ENCODE measurements around the gene PI3. TPM values are rescaled to one million over a fixed set of nuclear protein-coding genes. Genes with fewer than 3 reads are reported as not detected.

PI3 gene
- total RNA-seq, 1 donor from 2014 or later = not detected

DNA sequence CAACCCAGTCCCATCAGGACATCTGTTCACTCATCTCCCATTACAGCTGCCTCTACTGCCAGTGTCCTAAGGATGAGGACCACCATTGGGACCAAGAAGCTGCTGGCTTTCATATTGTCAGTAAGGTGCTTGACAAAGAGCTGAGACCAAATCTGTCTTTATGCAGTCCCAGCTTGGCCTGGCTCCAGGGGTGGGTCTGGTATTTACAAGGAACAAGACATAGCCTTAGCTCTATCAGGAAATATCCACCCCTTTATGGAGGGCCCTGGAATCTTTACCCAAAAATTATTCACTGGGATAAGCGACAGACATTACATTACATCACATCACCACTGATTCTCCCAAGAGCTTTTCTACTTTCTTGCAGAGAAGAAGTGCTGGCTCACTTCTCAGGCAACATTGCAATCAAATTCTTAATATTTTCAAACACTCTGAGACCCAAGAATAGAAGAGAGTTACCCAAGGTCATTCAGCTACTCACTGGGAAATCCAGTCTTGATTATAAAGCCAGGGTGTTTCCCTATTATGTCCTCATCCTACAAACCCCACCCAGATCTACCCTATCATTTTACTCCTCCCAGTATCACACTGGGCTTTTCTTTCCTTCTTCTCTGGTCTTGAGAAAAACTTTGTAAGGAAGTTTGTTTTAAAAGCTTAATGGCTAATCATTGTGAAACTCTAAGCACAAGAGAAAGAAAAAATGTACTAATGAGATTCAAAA is 11.5 kb upstream of the PI3 start:
- Mint-ChIP-seq H3K9me3 (peaks cover 24% of the 10 kb centered on the region), H3K27ac (no peak overlapping the region), H3K4me1 (no peaks in the 10 kb centered on the region), H3K4me3 (no peak overlapping the region), H3K36me3 (ENCODE audit: low read depth) (no peaks in the 10 kb centered on the region), H3K27me3 (peaks cover 31% of the 10 kb centered on the region)
- intact Hi-C loops (cut with micrococcal nuclease) = no loop called here
- DNase-seq = no peak

- peaks cover 30% of the 10 kb centered on the region for H3K27me3 Mint-ChIP-seq
- H3K36me3 Mint-ChIP-seq (ENCODE audit: low read depth) = no peaks in the 10 kb centered on the region
- no peak overlapping the region for H3K27ac Mint-ChIP-seq
- no peak overlapping the region for H3K4me3 Mint-ChIP-seq
- no peaks in the 10 kb centered on the region for H3K4me1 Mint-ChIP-seq
- H3K9me3 Mint-ChIP-seq = peaks cover 19% of the 10 kb centered on the region
- intact Hi-C loops (cut with micrococcal nuclease) = no loop called here
- DNase-seq = no peak
Measured at GRCh38 chr20:45164906-45165305, 9.8 kb upstream of the PI3 start.

DNA sequence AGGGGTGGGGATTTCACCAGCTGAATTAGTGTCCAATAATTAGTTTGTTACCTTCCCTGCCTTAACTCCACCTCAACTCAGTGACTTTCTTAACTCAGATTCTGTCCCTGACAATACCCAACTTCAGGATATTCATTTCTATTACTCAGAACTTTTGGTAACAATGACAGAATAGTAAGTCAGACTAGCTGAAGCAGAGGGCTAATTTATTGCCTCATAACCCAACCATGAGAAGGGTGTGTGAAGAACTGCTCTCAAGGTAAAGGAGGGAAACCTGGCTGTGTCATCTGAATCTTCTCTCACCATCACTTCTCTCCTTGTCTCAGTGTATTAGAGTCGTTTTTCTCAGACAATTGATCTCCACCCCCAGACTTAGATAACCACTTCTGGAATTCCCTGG is 1.2 kb upstream of the PI3 start:
- H3K4me1 Mint-ChIP-seq = no peaks in the 10 kb centered on the region
- no peak overlapping the region for H3K4me3 Mint-ChIP-seq
- H3K36me3 Mint-ChIP-seq (ENCODE audit: low read depth) = no peaks in the 10 kb centered on the region
- H3K9me3 Mint-ChIP-seq = peaks cover 4% of the 10 kb centered on the region
- DNase-seq = no peak
- intact Hi-C loops (cut with micrococcal nuclease) = no loop called here
- H3K27me3 Mint-ChIP-seq = peaks cover 23% of the 10 kb centered on the region
- no peak overlapping the region for H3K27ac Mint-ChIP-seq

- H3K27me3 Mint-ChIP-seq = peaks cover 8% of the 10 kb centered on the region
- H3K4me1 Mint-ChIP-seq = peaks cover 3% of the 10 kb centered on the region
- no peak overlapping the region for H3K27ac Mint-ChIP-seq
- no peak overlapping the region for H3K4me3 Mint-ChIP-seq
- intact Hi-C loops (cut with micrococcal nuclease) = no loop called here
- DNase-seq = no peak
- H3K9me3 Mint-ChIP-seq = no peaks in the 10 kb centered on the region
- H3K36me3 Mint-ChIP-seq (ENCODE audit: low read depth) = no peaks in the 10 kb centered on the region
Measured at GRCh38 chr20:45176526-45177267, 2.0 kb downstream of the PI3 start.

DNA sequence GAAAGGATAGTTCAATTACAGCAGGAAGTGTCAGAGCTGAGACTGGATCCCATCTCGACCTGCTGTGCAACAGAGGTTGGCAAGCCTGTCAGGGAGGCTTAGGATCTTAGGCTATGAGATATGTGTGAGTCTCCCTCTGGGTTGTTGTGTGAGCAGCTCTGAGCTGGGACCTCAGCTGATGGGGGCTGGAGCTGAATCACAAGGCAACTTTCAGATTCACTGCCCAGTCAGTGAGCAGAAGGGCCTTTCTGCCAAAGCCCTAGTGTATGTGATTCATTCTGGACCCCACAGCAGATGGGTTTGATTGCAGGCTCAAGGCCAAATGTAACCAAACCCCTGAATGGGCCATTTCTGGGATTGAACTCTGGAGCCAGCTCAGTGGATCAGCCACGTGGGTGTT is 4.5 kb downstream of the PI3 start:
- Mint-ChIP-seq H3K27me3 (peaks cover 2% of the 10 kb centered on the region), H3K4me1 (peaks cover 3% of the 10 kb centered on the region), H3K27ac (no peak overlapping the region), H3K4me3 (no peak overlapping the region), H3K9me3 (no peaks in the 10 kb centered on the region), H3K36me3 (ENCODE audit: low read depth) (no peaks in the 10 kb centered on the region)
- intact Hi-C loops (cut with micrococcal nuclease) = no loop called here
- no peak for DNase-seq

DNA sequence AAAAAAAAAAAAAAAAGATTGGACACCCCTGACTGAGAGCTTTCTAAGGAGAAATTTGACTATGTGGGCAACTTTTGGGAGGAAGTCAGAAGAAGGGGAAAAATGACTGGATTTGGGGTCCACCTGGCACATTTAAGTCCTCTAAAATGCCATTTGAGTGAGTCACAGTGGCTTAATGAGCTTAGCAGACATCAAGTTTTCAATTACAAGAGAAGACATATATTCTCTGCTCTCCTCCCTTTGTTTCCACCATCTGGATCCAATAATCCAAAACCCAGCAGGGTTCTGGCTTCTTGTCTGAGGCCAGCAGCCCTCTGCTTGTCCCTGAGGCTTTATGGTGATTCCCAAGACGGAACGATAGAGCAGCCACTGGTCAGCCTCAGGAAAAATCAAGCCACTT is 6.9 kb downstream of the PI3 start:
- Mint-ChIP-seq H3K27me3 (peaks cover 7% of the 10 kb centered on the region), H3K9me3 (no peaks in the 10 kb centered on the region), H3K27ac (no peak overlapping the region), H3K4me1 (peaks cover 3% of the 10 kb centered on the region), H3K36me3 (ENCODE audit: low read depth) (no peaks in the 10 kb centered on the region), H3K4me3 (no peak overlapping the region)
- intact Hi-C loops (cut with micrococcal nuclease) = no loop called here
- DNase-seq = no peak

GRCh38 chr20:45183084-45183483 is 8.4 kb downstream of the PI3 start:
- DNase-seq = no peak
- Mint-ChIP-seq H3K36me3 (ENCODE audit: low read depth) (no peaks in the 10 kb centered on the region), H3K4me3 (no peak overlapping the region), H3K27me3 (peaks cover 8% of the 10 kb centered on the region), H3K27ac (no peak overlapping the region), H3K4me1 (peaks cover 3% of the 10 kb centered on the region), H3K9me3 (no peaks in the 10 kb centered on the region)
- intact Hi-C loops (cut with micrococcal nuclease) = no loop called here

DNA sequence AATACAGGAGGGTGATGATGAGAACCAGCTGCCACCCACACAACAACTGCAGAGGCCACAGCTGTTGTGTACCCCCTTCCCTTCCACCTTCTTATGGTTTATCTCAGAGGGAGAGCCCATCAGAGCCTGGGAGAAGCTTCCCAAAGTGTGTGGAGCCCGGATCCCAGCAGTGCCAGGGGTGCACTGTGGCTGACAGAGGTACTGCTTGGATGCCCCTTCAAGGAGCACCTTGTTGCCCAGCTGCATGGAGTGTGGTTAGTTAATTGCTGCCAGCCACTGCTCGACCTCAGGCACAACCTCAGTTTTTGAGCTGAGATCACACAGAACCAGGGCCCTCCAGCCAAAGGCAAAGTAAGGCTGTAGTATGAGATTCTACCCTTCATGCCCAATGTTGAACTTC is 13.0 kb downstream of the PI3 start:
- no peak overlapping the region for H3K4me3 Mint-ChIP-seq
- H3K9me3 Mint-ChIP-seq = no peaks in the 10 kb centered on the region
- H3K4me1 Mint-ChIP-seq = no peaks in the 10 kb centered on the region
- H3K27me3 Mint-ChIP-seq = peaks cover 14% of the 10 kb centered on the region
- H3K36me3 Mint-ChIP-seq (ENCODE audit: low read depth) = no peaks in the 10 kb centered on the region
- DNase-seq = no peak
- intact Hi-C loops (cut with micrococcal nuclease) = no loop called here
- no peak overlapping the region for H3K27ac Mint-ChIP-seq

- intact Hi-C loops (cut with micrococcal nuclease) = no loop called here
- no peaks in the 10 kb centered on the region for H3K36me3 Mint-ChIP-seq (ENCODE audit: low read depth)
- no peak overlapping the region for H3K27ac Mint-ChIP-seq
- no peak overlapping the region for H3K4me3 Mint-ChIP-seq
- peaks cover 14% of the 10 kb centered on the region for H3K27me3 Mint-ChIP-seq
- DNase-seq = no peak
- H3K4me1 Mint-ChIP-seq = no peaks in the 10 kb centered on the region
- no peaks in the 10 kb centered on the region for H3K9me3 Mint-ChIP-seq
Measured at GRCh38 chr20:45189067-45189609, 14.4 kb downstream of the PI3 start.

- Mint-ChIP-seq H3K9me3 (no peaks in the 10 kb centered on the region), H3K27me3 (peaks cover 13% of the 10 kb centered on the region), H3K4me3 (no peak overlapping the region), H3K27ac (no peak overlapping the region), H3K36me3 (ENCODE audit: low read depth) (no peaks in the 10 kb centered on the region), H3K4me1 (no peaks in the 10 kb centered on the region)
- no peak for DNase-seq
- intact Hi-C loops (cut with micrococcal nuclease) = no loop called here
Measured at GRCh38 chr20:45189861-45190260, 15.2 kb downstream of the PI3 start.

- Mint-ChIP-seq H3K4me1 (no peaks in the 10 kb centered on the region), H3K27ac (no peak overlapping the region), H3K4me3 (no peak overlapping the region), H3K36me3 (ENCODE audit: low read depth) (no peaks in the 10 kb centered on the region), H3K27me3 (peaks cover 8% of the 10 kb centered on the region), H3K9me3 (no peaks in the 10 kb centered on the region)
- intact Hi-C loops (cut with micrococcal nuclease) = no loop called here
- DNase-seq = no peak
Measured at GRCh38 chr20:45191926-45192325, 17.2 kb downstream of the PI3 start.

- H3K36me3 Mint-ChIP-seq (ENCODE audit: low read depth) = no peaks in the 10 kb centered on the region
- no peak overlapping the region for H3K27ac Mint-ChIP-seq
- intact Hi-C loops (cut with micrococcal nuclease) = no loop called here
- no peak overlapping the region for H3K4me3 Mint-ChIP-seq
- no peak for DNase-seq
- no peaks in the 10 kb centered on the region for H3K4me1 Mint-ChIP-seq
- H3K27me3 Mint-ChIP-seq = peaks cover 9% of the 10 kb centered on the region
- H3K9me3 Mint-ChIP-seq = no peaks in the 10 kb centered on the region
Measured at GRCh38 chr20:45193331-45193730, 18.6 kb downstream of the PI3 start.

DNA sequence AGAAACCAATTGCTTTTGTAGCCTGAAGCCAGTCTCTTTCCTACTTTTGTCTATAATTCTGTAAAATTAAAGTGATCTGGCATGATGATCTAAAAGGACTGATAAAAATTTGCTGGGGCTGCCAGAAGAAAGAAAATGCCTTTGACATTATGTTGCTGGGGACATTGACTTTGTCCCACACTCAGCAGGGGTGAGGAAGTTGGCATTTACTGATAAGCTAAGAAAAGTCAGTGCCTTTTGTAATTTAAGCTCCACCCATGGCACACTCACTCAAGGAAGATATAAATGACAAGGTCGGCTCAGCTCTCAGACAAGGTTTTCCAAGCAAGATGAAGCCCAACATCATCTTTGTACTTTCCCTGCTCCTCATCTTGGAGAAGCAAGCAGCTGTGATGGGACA is 32.0 kb downstream of the PI3 start, which contains the start of gene SEMG1:
Gene SEMG1, plus strand, starts transcription at position 309 of the 400 bp plus-strand sequence. Its CDS starts 21 bp downstream, at position 330.
- Mint-ChIP-seq H3K4me3 (no peak within 1 kb of the TSS), H3K9me3 (no peaks in the 10 kb centered on the region), H3K36me3 (ENCODE audit: low read depth) (no peaks in the 10 kb centered on the region), H3K27ac (no peak within 1 kb of the TSS), H3K27me3 (peaks cover 28% of the 10 kb centered on the region), H3K4me1 (no peaks in the 10 kb centered on the region)
- DNase-seq = no peak
- intact Hi-C loops (cut with micrococcal nuclease) = no loop called here

DNA sequence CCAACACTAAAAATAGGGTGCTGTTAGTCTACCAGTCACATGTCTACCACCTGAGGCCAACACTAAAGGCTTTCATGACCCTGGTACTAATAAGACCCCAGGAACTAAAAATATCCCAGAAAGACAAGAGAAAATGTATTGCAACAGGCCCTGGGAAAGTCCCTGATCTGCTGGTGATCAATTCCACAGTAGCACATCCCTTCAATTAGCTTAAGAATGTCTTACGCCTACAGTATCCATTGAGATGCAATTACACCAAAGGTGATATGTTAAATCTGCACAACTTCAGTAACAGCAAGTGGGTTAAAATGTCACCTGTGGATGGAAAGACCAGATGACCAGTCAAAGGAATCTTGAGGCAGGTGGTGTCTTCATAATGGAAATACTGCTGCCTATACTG is 35.2 kb downstream of the PI3 start:
- intact Hi-C loops (cut with micrococcal nuclease) = no loop called here
- Mint-ChIP-seq H3K27ac (no peak overlapping the region), H3K4me1 (no peaks in the 10 kb centered on the region), H3K36me3 (ENCODE audit: low read depth) (no peaks in the 10 kb centered on the region), H3K27me3 (peaks cover 26% of the 10 kb centered on the region), H3K4me3 (no peak overlapping the region), H3K9me3 (no peaks in the 10 kb centered on the region)
- no peak for DNase-seq
